GM18870 (cell line): ENCODE data around the gene EIF4E3.

ENCODE experiments used
- ATAC-seq: cut with Tn5 transposase; IDR thresholded peaks from one replicate; pipeline ENCODE4 v1.9.1; 2021; ENCODE audit warnings: moderate library complexity; ENCODE audit not compliant: unreplicated experiment

Gene EIF4E3

DNA sequence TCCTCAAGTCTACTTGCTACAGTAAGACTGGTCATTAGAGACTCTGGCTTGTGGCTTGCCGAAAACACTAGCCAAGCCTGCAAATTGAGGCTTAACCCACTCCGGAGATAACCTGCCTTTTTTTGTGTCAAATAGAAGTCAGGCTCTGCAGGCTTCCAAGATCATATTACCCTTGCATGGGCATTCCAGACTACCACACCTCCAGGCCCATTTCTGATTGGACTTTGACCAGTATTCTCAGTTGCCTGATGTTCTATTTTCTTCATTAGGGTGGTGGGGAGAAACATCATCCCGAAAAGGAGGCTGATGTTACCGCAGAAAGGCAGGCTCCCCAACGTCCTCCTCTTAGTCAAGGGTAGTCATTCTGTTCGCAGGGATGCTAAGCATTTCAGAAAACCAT, 73.6 kb downstream of the EIF4E3 start:
- ATAC-seq, result no peak

DNA sequence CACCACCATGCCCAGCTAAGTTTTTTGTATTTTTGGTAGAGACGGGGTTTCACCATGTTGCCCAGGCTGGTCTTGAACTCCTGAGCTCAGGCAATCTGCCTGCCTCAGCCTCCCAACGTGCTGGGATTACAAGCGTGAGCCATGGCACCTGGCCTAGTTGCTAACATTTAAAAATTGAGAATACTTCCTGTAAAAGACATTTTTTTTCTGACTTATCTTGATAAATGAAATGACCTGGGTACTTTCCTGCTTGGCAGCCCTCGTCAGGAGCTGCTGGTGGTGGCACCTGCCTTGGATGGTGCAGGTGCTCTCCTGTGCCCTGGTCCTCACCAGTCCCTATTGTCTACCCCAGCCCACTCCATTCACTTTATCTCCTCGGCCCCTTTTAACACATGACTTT, 74.8 kb downstream of the EIF4E3 start:
- ATAC-seq, result no peak

GRCh38 chr3:71649757-71650156, 75.4 kb downstream of the EIF4E3 start:
- ATAC-seq, result no peak

DNA sequence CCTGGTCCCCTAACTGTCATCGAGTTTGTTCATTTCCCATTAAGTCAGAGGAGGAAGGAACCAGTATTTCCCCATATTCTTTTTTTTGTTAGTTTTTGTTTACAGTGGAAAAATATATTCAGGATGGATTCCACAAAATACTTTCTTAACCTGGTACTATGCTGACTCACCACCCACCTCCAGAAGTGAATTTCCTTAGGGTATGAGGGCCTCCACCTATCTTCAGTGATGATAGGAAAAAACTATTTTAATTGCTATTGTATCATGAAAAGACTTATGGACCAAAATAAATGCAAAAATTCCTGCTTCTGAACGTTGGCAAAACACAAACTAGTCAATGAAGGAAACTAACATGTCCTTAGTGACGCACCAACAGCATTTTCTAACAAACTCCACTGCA, 77.5 kb downstream of the EIF4E3 start:
- no peak for ATAC-seq

- ATAC-seq, result no peak
Observed at GRCh38 chr3:71646971-71647370, 78.2 kb downstream of the EIF4E3 start.

GRCh38 chr3:71645140-71645539, 80.1 kb downstream of the EIF4E3 start:
- ATAC-seq, result no peak

DNA sequence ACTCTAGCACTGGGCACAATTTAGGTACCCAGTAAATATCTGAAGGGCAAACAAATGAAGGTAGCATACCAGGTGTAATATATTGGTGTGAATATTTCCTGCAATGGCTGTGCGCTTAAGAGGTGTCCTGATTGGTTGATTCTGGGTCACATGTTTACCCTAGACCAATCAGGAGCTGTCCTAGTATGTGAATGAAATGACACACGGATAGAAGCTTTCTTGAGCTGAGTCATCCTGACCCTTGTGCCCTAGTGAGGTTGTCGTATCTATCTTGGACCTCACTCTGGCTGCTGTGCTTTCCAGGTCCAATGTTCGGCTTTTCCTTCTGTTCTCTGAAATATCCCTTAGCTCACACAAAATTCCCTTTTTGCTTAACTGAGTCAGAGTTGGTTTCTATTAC, 83.5 kb downstream of the EIF4E3 start:
- no peak for ATAC-seq

DNA sequence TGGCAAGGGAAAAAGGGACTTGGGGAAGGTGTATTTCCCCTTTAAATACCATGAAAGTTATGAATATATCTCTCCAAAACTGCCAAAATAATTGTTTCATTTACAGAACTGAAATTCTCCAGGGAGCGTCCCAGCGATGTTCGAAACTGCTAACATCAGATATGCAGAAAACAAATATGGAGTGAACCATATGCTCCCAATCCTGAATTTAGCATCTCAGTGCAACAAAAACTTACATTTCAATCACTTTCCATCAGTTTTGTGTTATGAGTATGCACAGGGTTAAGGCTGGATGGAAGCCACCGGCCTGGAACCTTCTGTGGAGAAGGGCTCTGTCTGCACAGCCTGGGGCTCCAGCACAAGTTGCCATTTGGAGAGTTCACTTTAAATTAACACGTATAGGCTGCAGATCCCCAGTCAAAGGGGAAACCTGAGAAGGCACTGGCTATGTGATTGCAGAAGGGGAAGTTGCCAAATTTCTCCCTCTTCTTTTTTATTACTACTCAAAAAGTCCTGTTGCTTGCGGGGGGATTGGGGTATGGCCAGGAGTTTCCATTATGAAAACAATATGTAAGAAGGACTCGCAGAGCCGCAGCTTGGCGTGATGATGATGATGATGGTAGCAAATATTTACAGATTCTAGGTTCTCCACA, 84.7 kb downstream of the EIF4E3 start:
- ATAC-seq, result no peak

DNA sequence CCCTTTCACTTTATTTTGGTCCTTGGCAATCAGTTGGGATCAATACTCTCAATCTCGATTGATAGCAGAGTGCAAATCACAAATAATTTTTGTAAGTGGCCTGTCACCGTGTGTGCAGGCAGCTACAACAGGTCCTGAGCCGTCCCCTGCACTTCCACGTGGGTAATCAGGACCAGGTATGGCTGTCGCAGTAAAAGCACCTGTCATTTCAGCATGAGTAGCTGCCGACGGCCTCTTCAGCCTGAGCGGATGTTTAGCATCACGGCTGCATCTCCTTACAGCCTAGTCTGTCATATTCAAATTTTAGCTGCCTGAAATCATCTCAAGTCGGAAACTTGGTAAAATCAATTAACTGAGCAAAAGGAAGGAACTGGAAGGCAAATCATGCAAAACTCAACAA, 88.7 kb downstream of the EIF4E3 start:
- no peak for ATAC-seq

GRCh38 chr3:71636001-71636400, 89.2 kb downstream of the EIF4E3 start:
- ATAC-seq, result no peak

GRCh38 chr3:71634671-71635070, 90.5 kb downstream of the EIF4E3 start:
- no peak for ATAC-seq

- no peak for ATAC-seq
Observed at GRCh38 chr3:71629711-71630110, 95.5 kb downstream of the EIF4E3 start.

DNA sequence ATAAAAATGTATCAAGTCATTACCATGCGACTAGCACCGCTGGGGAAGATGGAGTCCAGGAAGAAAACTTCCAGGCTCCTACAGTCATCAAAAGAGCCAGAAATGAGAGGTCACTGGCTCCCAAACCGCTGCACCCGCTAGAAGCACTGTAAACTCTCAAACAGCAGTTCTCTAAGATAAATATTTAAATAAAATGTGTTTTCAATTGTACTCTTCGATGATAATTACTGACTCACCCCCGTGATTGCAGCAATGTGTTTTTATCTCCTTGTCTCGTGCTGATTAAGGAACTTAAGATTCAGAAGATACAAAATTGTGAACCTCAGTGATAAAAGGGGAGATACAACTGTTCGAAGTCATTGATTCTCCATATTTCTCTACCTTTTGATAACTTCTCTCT, 95.9 kb downstream of the EIF4E3 start:
- no peak for ATAC-seq

GRCh38 chr3:71628522-71628921, 96.7 kb downstream of the EIF4E3 start:
- no peak for ATAC-seq

GRCh38 chr3:71625676-71626075, 99.5 kb downstream of the EIF4E3 start:
- ATAC-seq, result no peak
